Measurements from ENCODE around the gene JHY. TPM values are rescaled to one million over a fixed set of nuclear protein-coding genes. Genes with fewer than 3 reads are reported as not detected.

The JHY gene
- total RNA-seq, 6 experiments from 2014 or later = 0.10 to 0.37 (median 0.22) TPM; not detected in 1

DNA sequence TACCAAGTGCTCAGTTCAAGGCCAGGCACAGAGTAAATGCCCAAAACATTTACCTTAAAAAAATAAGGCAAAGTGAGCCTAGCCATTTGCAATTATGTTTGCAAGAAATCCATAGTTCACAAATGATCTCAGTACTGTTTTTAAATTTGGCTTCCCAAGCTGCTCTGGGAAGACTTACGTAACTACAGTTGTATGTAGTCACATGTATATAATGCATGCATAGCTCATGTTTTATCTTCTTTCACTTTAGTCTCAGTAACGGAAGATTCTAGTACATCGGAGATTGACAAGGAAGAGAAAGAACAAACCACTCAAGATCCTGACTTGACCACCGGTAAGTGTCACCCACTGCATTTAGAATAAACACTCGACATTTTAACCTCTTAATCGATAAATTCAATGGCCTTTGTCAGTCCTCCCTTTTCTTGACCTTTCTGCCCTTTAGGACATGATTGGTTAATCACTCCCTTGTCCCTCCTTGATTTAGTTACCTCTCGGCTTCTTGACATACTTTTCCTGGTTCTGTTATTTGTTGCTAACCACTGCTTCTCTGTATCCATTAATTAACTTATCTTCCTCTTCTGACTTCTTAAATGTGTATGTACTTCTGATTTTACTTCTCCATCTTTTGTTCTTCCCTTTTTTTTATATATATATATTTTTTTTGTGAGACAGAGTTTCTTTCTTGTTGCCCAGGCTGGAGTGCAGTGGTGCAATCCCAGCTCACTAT is 18.0 kb upstream of the JHY start:
- ATAC-seq (peak in 1 of 4 donors; percentile 39), DNase-seq (no peak)
- Histone ChIP-seq H3K36me3 (no peaks in the 10 kb centered on the region), H3K4me3 (no peak overlapping the region), H3K27ac (no peak overlapping the region), H3K4me1 (no peaks in the 10 kb centered on the region), H3K9me3 (no peaks in the 10 kb centered on the region), H3K27me3 (peaks cover 0 to 7% of the 10 kb centered on the region in 2 donors)
- TF ChIP-seq, protein P1, sequence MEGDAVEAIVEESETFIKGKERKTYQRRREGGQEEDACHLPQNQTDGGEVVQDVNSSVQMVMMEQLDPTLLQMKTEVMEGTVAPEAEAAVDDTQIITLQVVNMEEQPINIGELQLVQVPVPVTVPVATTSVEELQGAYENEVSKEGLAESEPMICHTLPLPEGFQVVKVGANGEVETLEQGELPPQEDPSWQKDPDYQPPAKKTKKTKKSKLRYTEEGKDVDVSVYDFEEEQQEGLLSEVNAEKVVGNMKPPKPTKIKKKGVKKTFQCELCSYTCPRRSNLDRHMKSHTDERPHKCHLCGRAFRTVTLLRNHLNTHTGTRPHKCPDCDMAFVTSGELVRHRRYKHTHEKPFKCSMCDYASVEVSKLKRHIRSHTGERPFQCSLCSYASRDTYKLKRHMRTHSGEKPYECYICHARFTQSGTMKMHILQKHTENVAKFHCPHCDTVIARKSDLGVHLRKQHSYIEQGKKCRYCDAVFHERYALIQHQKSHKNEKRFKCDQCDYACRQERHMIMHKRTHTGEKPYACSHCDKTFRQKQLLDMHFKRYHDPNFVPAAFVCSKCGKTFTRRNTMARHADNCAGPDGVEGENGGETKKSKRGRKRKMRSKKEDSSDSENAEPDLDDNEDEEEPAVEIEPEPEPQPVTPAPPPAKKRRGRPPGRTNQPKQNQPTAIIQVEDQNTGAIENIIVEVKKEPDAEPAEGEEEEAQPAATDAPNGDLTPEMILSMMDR (IDR thresholded peaks at IDR 0.05) = no peak
- no peak for TF ChIP-seq POLR2A (IDR thresholded peaks at IDR 0.05)
- 45% methylated on average over 7 of the region's 7 CpGs for WGBS (ENCODE audit: insufficient coverage, low coverage, low lambda C conversion rate, missing lambda C conversion rate)
- intact Hi-C loops (cut with DNase I) = loop anchor here in 1 of 2 donors (10.0 kb wide), 1 partner anchor 180 kb away; no protein-coding TSS in a partner anchor

DNA sequence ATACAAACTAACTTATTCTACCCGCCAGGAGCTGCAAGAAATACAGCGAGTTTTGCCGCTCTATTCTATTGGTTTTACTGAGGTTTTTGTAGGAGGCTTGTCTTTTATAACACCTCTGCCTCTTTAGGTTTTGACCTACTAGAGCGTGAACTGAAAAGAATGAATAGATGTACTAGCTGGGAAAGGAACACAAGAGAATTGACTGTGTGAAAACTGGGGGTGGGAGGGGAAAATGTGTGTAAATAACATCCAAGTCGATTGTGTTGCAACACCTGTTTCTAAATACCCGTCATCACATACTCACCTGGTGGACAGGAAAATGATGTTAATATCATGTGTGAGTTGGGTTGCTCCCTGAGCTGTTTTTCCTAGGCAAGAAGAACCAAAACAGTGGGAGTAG is 12.9 kb upstream of the JHY start:
- DNase-seq (no peak), ATAC-seq (no peak)
- TF ChIP-seq, protein P1 (IDR thresholded peaks at IDR 0.05) = no peak
- no peak for TF ChIP-seq POLR2A (IDR thresholded peaks at IDR 0.05)
- 57% methylated on average over 6 of the region's 6 CpGs for WGBS (ENCODE audit: insufficient coverage, low coverage, low lambda C conversion rate, missing lambda C conversion rate)
- intact Hi-C loops (cut with DNase I) = loop anchor here (10.0 kb wide), 2 partner anchors 155 to 175 kb away; no protein-coding TSS in a partner anchor
- H3K27ac ChIP-seq = no peak overlapping the region
- H3K9me3 ChIP-seq = no peaks in the 10 kb centered on the region
- H3K27me3 ChIP-seq = no peaks in the 10 kb centered on the region
- no peaks in the 10 kb centered on the region for H3K36me3 ChIP-seq
- no peaks in the 10 kb centered on the region for H3K4me1 ChIP-seq
- H3K4me3 ChIP-seq = no peak overlapping the region

DNA sequence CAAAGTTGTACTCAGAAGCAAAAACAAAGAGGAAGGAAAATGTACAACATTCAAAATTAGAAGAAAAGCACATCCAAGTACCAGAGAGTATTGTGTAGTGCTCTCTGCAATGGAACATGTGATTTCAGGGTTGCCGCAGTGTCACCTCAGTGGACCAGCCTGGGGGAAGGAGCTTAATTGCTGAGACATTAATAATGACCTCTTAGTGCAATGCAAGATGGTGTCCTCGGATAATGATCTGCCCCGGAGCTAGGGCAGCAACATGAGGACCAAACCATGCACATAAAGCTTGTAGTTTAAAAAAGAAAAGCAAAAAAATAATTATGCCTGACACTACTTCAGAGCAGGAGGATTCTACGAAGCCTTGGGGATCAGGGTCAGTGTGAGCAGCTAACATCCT is 11.3 kb upstream of the JHY start:
- intact Hi-C loops (cut with DNase I) = loop anchor here in 1 of 2 donors (10.0 kb wide), 1 partner anchor 153 kb away; no protein-coding TSS in a partner anchor
- no peak overlapping the region for H3K4me3 ChIP-seq
- no peak for TF ChIP-seq POLR2A (IDR thresholded peaks at IDR 0.05)
- TF ChIP-seq, protein P1 (IDR thresholded peaks at IDR 0.05) = no peak
- H3K27me3 ChIP-seq = no peaks in the 10 kb centered on the region
- no peaks in the 10 kb centered on the region for H3K4me1 ChIP-seq
- WGBS (ENCODE audit: insufficient coverage, low coverage, low lambda C conversion rate, missing lambda C conversion rate) = 74% methylated on average over 4 of the region's 4 CpGs
- DNase-seq (no peak), ATAC-seq (no peak)
- no peaks in the 10 kb centered on the region for H3K36me3 ChIP-seq
- H3K9me3 ChIP-seq = no peaks in the 10 kb centered on the region
- no peak overlapping the region for H3K27ac ChIP-seq

DNA sequence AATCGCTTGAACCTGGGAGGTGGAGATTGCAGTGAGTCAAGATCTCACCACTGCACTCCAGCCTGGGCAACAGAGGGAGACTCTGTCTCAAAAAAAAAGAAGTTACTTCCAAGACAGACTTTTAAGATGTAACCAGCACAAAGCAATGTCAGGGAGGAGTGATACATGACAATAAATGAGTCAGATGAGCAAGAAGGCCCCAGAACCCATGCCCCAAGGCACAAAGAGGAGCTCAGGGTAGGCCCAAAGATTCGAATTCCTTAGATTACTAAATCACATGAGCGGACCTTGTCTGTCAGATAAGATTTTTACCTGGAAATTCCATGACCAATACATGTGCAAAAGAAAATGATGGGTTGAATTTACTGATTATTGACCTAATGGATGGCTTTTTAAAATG is 10.5 kb upstream of the JHY start:
- Histone ChIP-seq H3K36me3 (no peaks in the 10 kb centered on the region), H3K27me3 (no peaks in the 10 kb centered on the region), H3K4me1 (no peaks in the 10 kb centered on the region), H3K4me3 (no peak overlapping the region), H3K9me3 (no peaks in the 10 kb centered on the region), H3K27ac (no peak overlapping the region)
- ATAC-seq (no peak), DNase-seq (no peak)
- intact Hi-C loops (cut with DNase I) = loop anchor here in 1 of 2 donors (10.0 kb wide), 1 partner anchor 153 kb away; no protein-coding TSS in a partner anchor
- TF ChIP-seq, protein P1 (IDR thresholded peaks at IDR 0.05) = no peak
- TF ChIP-seq POLR2A (IDR thresholded peaks at IDR 0.05) = no peak
- 57% methylated on average over 2 of the region's 3 CpGs for WGBS (ENCODE audit: insufficient coverage, low coverage, low lambda C conversion rate, missing lambda C conversion rate)
